Daoy (cell line): ENCODE measurements around the gene UTP3. TPM values are rescaled to one million over a fixed set of nuclear protein-coding genes. Genes with fewer than 3 reads are reported as not detected.
A peak's percentile ranks its signal among the peaks of the same experiment; 100 is the strongest.
"Not testable (repeated sequence)": the region's sequence is repeated elsewhere in the genome, so short reads cannot be mapped to it uniquely, and the experiment has no call there.

Experiments
- DNase-seq: peaks from one replicate; pipeline ENCODE4 v3.0.0-alpha.2; 2015; ENCODE audit warnings: low read depth
- total RNA-seq: library from RNA; depleted of rRNA; stranded (reverse); fragments of >200 nt; shearing (Covaris generic); gene quantifications from 2 replicates; pipeline ENCODE4 v1.2.3, GENCODE V29; 2014

UTP3 gene
- total RNA-seq, 1 experiment from 2014 or later, result 15.7 TPM

DNA sequence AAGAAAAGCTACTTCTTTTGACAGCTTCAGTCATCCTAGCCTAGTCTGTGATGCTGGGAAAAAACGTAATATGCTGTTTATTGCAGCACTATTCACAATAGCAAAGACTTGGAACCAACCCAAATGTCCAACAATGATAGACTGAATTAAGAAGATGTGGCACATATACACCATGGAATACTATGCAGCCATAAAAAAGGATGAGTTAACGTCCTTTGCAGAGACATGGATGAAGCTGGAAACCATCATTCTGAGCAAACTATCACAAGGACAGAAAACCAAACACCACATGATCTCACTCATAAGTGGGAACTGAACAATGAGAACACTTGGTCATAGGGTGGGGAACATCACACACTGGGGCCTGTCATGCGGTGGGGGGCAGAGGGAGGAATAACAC is 6.2 kb upstream of the UTP3 start:
- DNase-seq, result not testable (repeated sequence)

DNA sequence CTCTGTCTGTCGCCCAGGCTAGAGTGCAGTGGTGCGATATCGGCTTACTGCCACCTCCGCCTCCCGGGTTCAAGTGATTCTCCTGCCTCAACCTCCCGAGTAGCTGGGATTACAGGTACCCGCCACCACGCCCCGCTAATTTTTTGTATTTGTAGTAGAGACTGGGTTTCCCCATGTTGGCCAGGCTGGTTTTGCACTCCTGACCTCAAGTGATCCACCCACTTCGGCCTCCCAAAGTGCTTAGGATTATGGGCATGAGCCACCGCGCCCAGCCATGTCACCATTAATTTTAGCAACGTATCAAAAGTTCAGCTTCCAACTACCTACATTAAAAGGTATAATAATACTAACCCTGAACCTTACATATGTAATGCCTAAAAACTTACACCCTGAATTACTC is 940 bp upstream of the UTP3 start:
- no peak for DNase-seq

DNA sequence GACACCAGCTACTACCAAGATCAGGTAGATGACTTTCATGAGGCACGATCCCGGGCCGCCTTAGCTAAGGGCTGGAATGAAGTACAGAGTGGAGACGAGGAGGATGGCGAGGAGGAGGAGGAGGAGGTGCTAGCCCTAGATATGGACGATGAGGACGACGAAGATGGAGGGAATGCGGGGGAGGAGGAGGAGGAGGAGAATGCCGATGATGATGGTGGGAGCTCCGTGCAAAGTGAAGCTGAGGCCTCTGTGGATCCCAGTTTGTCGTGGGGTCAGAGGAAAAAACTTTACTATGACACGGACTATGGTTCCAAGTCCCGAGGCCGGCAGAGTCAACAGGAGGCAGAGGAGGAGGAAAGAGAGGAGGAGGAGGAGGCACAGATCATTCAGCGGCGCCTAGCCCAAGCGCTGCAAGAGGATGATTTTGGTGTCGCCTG is 481 bp downstream of the UTP3 start:
- DNase-seq, result no peak

DNA sequence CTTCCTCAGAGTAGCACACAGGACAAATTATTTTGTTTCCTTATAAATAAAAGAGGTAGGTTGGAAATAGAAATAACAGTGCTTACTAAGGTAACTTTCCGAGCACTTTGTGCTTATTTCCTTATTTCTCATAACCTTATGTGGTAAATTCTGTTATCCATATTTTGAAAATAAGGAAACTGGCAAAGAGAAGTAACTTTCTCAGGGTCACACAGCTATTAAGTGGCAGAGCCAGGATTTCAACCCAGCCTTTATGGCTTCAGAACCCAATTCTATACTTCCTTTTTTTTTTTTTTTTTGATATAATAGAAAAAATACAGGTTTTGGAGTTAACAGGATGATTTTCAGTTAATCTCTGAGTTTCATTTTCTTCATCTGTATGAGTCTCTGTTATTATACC is 3.3 kb downstream of the UTP3 start:
- DNase-seq, result no peak

DNA sequence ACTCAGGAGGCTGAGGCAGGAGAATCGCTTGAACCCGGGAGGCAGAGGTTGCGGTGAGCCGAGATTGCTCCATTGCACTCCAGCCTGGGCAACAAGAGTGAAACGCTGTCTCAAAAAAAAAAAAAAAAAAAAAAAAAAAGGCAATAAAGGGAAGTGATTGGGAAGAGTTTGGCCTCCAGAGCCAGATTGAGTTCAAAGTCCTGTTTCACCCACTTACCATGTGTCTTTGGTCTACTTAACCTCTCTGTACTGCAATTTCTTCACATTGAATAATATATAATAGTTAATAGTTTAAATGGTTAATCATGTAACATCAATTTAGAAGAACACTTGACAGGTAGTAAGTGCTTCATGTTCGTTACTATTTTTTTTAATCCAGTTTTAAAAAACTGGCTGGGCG is 6.3 kb downstream of the UTP3 start:
- not testable (repeated sequence) for DNase-seq

DNA sequence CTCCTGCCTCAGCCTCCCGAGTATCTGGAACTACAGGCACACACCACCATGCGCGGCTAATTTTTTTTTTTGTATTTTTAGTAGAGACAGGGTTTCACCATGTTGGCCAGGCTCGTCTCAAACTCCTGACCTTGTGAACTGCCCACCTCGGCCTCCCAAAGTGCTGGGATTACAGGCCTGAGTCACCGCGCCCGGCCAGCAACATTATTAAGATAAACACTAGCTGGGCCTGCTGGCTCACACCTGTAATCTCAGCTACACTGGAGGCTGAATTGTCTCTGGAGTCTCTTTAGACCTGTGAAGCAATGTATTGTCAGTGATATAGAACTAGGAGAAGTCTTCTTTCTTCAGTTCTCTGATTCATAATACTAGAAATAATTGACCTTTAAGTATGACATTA is 10.1 kb downstream of the UTP3 start:
- DNase-seq, result not testable (repeated sequence)

DNA sequence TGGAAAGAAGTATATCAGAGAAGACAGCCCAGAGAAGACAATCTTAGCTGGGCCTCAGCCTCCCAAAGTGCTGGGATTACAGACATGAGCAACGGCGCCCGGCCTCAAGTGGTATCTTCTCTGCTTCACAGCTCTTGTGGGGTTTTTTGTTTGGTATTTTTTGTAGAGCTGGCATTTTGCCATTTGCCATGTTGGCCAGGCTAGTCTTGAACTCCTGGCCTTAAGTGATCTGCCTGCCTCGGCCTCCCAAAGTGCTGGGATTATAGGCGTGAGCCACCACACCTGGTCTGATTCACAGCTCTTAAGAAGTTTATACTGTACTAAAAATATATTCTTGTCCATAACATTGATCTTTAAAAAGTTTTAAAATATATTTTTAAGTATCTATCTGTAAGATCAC is 12.4 kb downstream of the UTP3 start:
- DNase-seq, result no peak

DNA sequence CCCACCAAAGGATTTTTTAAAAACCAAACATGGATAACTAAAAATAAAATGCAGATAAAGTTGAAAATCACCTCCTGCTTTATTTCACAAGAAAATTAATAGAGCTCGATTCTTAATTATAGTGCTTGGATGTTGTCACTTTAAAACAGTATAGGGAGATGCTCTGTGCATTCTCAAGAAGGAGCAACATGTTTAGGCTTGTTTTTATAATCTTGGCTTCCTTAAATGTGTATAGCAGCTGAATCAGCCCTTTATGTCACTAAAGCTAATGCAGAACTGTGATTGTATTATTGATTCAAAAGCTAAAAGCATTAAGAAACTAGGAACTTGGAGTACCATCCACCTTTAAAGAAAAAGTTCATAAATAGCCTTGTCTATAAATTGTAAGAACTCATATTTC is 12.9 kb downstream of the UTP3 start:
- no peak for DNase-seq

DNA sequence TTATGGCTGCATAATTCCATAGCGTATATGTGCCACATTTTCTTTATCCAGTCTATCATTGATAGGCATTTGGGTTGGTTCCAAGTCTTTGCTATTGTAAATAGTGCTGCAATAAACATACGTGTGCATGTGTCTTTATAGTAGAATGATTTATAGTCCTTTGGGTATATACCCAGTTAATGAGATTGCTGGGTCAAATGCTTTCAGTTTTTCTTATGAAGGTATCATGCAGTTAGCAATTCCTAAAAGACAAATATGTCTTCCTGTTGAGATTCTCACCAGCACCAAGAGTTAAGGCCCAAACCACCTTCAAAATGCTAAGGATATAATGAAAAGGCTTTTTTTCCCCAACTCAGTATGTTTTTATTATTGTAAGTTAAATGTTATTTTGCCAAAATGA is 14.3 kb downstream of the UTP3 start:
- DNase-seq, result not testable (repeated sequence)

DNA sequence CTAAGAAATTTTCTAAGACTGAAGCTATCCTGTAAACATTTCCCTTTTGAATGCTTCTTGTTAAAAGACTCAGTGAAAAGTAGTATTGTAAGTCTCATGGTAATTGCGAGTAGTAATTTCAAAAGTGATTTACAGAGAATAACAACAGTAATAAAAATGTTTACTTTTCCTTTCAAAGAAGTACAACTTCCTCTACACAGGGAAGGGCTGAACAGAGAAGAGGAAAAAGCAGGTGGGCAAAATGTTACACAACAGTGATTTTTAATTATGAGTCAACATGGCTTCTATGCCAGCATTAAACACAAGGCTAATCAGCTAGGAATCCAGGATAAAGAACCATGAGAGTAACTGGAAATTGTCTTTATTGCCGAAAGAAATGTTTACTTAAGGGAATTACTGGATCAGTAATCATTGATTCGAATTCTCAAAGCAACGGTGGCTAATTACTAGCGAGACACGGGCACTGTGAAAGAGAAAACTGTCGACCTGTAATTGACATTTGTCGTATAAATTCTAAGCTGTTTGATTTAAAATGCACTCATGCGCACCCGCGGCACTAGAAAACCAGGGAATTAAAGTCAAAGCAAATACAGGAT is 15.4 kb downstream of the UTP3 start:
- DNase-seq, result no peak

DNA sequence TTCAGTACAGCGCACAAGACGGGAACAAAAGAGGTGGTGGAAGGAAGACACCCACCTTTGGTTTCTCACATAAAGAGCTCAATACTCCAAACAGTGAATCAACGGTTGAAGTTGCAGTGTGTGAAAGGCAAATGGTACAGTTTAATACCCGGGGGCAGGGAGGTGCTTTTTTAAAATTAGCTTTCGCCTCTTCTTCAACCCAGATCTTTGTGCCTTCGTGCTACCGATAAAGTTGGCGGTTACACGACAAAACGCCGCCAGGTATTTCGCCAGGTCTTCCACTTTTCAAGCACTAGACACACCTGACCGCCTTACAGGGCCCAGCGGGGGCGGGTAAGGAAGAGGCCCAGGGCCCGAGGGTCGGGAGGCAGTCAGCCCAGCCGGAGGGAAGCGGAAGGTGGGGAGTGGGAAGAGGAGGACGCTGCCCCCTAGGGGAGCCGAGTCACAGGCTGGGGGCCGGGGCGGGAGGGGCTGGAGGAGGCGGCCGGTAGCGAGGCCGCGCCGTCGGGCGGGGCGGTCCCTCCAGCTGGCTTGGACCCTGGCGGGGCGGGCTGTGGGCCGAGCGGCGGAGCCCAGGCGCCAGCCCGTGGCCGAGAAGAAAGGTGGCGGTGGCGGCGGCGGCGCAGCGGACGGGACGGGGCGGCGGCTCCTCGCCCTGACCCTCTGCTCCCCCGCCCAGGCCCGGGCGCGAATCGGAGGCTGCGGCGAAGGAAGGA is 16.0 kb downstream of the UTP3 start:
- DNase-seq, result peak; percentile 77

DNA sequence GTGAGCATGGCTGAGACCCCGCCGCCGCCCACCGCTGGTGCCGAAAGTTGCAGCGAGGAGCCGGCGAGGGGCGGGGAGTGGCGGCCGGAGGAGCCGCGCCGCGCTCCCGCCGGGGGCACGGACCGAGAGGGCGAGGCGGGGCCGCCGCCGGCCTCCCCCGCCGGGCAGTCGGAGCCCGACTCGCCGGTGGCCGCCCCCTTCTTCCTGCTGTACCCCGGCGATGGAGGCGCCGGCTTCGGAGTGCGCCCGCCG is 16.5 kb downstream of the UTP3 start:
- no peak for DNase-seq

DNA sequence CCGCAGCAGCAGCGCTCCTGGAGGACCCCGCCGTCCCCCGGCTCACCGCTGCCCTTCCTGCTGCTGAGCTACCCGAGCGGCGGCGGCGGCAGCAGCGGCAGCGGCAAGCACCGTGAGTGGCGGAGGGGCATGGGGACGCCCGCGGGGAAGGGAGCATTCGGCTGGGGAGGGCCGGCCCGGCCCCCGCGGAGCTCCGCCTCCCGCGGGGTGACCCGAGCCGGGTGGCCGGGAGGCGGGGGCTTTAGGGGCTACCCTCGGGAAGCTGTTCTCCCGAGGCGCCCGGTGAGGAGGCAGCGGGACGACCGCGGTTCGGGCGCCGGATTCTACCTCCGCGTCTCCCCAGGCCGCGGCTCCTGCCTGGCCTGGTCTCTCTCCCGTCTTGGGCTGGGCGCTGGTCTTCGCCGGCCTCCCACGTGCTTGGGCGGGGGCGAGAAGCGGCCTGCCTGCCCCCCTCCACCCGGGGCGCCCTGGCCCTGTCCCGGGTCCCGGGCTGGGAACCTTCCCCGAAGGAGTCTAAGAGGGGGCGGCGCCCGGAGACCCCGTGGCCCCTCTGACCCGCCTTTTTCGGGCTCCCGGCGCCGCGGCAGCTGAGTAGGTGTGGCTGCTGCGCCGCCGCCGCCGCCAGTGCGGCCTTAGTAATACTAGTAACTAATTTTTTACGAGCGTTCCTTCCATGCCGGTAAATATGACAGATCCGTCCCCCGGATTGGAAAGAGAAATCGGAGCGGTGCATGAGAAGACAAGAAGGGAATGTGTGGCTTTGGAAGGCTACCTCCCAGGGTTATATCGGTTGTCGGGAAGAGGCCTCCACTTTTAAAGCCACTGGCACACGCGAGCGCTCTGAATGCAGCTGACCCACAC is 17.1 kb downstream of the UTP3 start:
- DNase-seq, result peak; percentile 69

DNA sequence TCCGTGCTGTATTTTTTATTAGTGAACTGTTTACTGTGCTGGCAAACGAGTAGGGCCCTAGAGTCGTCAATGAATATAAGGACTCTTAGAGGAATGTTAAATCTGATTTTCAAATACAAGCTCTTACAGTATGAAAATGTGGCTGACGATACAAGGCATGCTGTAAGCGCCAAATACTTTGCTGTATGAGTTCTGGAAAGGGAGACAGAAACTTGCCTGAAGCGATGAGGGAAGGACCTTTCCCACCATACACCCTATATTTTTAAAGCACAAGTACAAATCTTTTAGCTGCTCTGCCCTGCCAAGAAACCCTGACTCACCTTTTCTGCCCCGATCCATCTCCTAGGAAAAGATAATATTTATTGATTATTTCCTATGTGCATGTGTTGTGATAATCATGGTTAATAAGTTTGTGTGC is 17.7 kb downstream of the UTP3 start:
- no peak for DNase-seq

DNA sequence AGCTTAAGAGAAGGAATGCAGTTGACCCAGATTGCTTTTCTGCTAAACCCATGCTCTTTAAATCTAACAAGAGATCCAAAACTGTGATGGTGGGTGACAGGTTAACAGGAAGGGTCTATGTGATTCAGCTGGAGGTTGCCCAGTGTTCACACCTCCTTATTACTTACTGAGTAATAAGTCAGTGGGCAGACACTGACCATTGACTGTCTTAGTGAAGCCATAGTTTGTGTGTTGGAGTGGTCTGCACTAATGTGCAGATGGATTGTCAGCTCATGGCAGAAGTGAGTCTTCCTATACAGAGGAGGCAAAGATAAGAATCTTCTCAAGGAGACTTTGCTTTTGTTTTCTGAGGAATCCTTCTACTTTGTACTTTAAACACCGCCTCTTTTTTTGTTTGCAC is 18.2 kb downstream of the UTP3 start:
- DNase-seq, result no peak

DNA sequence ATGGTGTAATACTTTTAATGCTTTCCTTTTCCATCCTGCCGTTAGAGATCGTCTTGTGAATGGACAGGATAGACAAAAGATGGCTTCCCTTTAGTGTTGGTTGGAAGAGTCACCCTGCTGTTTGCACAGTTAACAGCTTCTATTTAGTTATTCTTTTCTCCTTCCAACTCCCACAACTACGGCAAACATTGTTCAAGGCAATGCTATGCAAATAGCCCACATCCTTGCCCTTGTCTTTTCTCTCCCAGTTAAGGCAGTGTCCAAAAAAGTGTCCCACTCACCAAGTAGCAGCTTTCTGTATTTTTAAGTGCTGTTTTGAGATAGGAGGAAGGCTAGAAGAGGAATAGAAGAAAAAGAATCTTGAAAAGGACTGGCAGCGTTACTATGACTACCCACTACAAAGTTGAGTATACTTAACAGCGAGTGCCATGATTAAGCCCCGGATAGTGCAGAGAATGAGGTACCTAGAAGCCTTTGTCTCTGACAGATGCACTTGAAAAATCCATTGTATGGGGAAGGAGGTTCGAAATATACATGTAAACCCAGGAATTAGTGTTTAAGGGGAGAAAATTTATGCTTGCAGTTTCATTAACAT is 21.4 kb downstream of the UTP3 start:
- DNase-seq, result no peak

DNA sequence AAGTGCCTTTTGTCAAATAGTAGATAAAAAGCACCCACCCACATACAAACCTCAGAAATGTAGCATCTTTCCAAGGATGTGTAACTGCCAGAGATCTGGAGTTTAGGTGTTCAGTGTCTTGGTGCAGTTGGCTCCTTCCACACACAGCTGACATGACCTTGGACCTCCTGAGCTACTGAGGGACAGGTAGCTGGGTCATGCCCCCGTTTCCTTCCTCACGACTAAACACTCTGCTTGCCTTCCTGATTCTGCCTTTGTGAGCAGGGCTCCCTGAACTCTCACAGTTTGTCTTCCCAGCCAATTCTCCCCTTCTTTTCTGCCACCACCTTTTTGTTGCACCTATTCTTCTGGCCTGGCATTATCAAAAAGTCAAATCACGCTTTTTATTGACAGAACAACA is 23.3 kb downstream of the UTP3 start:
- DNase-seq, result no peak

DNA sequence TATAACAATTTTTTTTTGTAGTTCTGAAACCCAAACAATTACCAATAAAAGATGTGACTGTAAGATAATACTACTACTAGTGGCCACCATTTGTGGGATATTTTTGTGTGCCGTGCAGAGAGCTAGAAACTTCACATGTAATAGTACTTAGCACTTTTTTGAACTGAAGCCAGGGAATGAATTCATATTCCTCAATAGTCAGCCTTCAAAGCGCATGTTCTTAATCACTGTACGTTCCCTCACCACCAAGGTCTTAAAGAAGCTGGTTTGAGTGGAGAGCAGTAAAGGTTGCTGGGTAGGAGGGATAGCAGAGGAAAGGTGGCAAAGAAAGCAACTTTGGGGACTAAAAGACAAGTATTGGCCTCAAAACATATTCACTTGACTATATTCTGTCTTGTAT is 23.8 kb downstream of the UTP3 start:
- no peak for DNase-seq

DNA sequence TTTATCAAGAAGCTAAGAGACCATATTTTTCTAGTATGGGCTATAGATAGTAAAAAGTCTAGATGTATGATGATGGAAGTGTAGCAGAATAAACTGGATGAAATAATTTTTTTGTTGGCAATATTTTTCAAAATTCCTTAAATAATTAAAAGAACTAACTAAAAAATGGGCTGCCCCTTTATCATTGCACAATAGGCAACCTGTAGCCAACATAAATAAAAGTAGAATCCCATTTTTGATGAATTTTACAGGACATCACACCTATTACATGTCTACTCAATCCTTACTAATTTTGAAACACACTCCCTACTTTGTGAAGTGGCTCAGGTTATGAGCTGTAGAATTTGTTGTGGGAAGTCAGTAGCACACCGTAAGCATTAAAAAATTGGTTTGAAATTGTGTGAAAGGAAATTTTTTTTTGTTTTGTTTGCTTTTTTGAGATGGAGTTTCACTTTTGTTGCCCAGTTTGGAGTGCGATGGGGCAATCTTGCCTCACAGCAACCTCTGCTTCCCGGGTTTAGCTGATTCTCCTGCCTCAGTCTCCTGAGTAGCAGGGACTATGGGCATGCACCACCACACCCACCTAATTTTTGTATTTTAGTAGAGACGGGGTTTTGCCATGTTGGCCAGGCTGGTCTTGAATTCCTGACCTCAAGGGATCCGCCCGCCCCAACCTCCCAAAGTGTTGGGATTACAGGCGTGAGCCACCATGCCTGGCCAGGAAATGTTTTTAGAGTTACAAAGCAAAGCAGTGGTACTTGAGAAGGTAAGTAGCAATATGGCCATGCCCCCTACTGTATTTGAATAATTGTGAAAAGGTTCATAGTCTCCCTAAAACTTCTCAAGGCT is 24.5 kb downstream of the UTP3 start:
- no peak for DNase-seq

DNA sequence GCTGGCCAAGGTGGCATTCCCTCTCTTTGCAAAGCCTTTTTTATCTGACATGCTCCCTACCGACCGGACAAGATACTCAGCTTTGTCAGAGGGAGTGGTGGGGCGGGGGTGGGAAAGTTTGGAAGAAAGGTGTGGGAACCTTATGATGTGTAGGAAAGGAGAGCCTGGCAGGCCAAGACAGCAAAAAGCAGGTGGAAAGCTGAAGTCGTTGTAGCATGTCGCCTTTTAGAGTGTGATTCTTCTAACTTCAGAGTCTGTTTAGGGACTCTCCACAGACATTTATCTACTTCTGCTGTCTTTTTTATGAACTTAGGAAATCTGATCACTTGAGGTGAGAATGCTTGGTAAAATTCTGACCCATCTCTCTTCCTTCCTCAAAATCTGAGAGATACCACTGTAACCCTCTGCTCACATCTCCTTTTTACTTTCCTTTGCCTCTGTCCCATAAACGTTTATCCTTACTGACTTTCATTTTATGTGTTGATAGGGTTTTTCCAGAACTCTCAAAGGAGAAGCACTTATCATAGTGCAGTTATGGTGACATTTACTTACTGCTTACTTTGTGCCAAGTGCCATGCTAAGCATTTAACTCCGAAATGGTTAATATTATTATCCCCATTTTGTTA is 25.2 kb downstream of the UTP3 start:
- no peak for DNase-seq
